ENCODE data around the gene NTF4. TPM values are rescaled to one million over a fixed set of nuclear protein-coding genes. Genes with fewer than 3 reads are reported as not detected.

NTF4 gene
- total RNA-seq, 1 donor, result not detected

DNA sequence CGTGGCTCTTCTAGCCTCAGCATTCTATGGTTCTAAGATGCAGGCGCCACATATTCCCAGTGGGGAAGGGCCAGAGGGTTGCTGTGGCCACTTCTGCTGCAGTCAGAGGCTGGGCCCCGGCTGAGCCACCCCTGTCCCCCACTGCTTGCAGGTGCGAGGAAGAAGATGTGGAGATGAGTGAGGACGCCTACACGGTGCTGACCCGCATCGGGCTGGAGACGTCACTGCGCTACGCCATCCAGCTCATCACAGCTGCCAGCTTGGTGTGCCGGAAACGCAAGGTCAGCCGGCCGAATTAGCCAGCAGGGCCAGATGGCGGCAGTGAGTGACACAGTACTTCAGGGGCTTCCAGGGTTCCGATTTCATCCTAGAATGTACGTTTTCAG lies 49.8 kb downstream of the NTF4 start:
- Histone ChIP-seq H3K4me2 (ENCODE audit: insufficient read depth, low read length) (no peak overlapping the region), H3K4me1 (ENCODE audit: insufficient read depth, low read length) (peaks cover 15% of the 10 kb centered on the region), H4K20me1 (ENCODE audit: insufficient read depth, low read length) (no peaks in the 10 kb centered on the region), H3K79me2 (ENCODE audit: insufficient read depth, low read length) (no peaks in the 10 kb centered on the region), H3K9me3 (ENCODE audit: low read depth, low read length) (no peaks in the 10 kb centered on the region), H3K27me3 (ENCODE audit: insufficient read depth, low read length) (no peaks in the 10 kb centered on the region), H3K36me3 (ENCODE audit: insufficient read depth, low read length) (peaks cover 33% of the 10 kb centered on the region), H2AFZ (ENCODE audit: low read length) (no peak overlapping the region), H3K4me3 (ENCODE audit: insufficient read depth, low read length) (no peak overlapping the region), H3K27ac (ENCODE audit: low read depth, low read length) (no peak overlapping the region)
- TF ChIP-seq, protein P1, sequence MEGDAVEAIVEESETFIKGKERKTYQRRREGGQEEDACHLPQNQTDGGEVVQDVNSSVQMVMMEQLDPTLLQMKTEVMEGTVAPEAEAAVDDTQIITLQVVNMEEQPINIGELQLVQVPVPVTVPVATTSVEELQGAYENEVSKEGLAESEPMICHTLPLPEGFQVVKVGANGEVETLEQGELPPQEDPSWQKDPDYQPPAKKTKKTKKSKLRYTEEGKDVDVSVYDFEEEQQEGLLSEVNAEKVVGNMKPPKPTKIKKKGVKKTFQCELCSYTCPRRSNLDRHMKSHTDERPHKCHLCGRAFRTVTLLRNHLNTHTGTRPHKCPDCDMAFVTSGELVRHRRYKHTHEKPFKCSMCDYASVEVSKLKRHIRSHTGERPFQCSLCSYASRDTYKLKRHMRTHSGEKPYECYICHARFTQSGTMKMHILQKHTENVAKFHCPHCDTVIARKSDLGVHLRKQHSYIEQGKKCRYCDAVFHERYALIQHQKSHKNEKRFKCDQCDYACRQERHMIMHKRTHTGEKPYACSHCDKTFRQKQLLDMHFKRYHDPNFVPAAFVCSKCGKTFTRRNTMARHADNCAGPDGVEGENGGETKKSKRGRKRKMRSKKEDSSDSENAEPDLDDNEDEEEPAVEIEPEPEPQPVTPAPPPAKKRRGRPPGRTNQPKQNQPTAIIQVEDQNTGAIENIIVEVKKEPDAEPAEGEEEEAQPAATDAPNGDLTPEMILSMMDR (IDR thresholded peaks at IDR 0.05; ENCODE audit: extremely low read depth, low read depth, low read length), result no peak
- peak; percentile 58 for DNase-seq (ENCODE audit: insufficient read length, low spot score, missing footprints)

DNA sequence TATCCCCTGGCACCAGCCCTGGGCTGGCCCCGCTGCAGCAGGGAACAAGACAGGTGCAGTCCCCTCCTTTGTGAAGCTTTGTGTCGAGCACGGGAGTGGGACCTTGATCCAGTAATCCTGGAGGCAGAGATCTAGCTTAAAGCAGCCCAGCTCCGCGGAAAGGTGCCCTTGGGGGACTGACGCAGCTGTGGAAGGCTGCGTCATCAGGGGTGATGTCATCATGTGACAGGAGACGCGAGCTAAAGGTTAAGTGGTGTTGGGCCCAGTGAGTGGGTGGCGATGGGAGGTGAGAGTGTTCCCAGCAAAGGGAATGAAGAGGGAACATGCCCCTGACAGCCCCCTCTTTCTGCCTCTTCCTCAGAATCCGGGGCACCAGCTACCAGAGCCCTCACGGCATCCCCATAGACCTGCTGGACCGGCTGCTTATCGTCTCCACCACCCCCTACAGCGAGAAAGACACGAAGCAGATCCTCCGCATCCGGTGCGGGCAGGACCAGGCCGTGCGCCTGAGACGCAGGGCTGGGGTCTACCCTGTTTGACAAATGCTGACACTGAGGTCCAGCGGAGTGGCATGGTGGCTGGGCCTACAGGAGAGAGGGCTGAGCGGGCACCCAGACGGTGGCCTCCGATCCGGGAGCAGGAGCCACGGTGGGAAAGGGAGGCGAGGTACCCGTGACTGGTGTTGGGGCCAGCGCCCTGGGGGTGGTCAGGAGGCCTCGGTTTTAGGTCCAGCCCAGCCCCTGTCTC lies 50.3 kb downstream of the NTF4 start:
- peaks cover 38% of the 10 kb centered on the region for H3K36me3 ChIP-seq (ENCODE audit: insufficient read depth, low read length)

DNA sequence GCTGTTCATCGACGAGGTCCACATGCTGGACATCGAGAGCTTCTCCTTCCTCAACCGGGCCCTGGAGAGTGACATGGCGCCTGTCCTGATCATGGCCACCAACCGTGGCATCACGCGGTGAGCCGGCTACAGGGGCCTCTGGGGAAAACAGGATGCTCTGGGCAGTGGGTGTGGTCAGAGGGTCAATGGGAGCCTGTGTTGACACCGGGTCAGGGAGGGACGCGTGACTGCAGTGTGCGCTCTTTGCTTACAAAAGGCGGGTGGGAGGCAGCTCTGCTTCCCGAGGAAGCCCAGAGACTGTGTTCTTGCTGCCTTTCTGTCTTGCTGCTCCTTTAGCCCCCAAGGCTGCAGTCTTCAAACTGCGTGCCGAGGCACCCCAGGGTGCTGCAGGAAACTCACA lies 53.4 kb downstream of the NTF4 start:
- DNase-seq (ENCODE audit: insufficient read length, low spot score, missing footprints), result peak; percentile 9
- Histone ChIP-seq H3K79me2 (ENCODE audit: insufficient read depth, low read length) (no peaks in the 10 kb centered on the region), H2AFZ (ENCODE audit: low read length) (no peak overlapping the region), H3K9me3 (ENCODE audit: low read depth, low read length) (no peaks in the 10 kb centered on the region), H3K27ac (ENCODE audit: low read depth, low read length) (no peak overlapping the region), H4K20me1 (ENCODE audit: insufficient read depth, low read length) (no peaks in the 10 kb centered on the region), H3K4me2 (ENCODE audit: insufficient read depth, low read length) (no peak overlapping the region), H3K27me3 (ENCODE audit: insufficient read depth, low read length) (no peaks in the 10 kb centered on the region), H3K4me3 (ENCODE audit: insufficient read depth, low read length) (no peak overlapping the region), H3K4me1 (ENCODE audit: insufficient read depth, low read length) (no peaks in the 10 kb centered on the region), H3K36me3 (ENCODE audit: insufficient read depth, low read length) (peaks cover 51% of the 10 kb centered on the region)
- TF ChIP-seq, protein P1 (IDR thresholded peaks at IDR 0.05; ENCODE audit: extremely low read depth, low read depth, low read length), result no peak

More for the DNA sequence above, 50.3 kb downstream of the NTF4 start:
- Histone ChIP-seq H3K27ac (ENCODE audit: low read depth, low read length) (peak overlapping the region; percentile 30), H3K79me2 (ENCODE audit: insufficient read depth, low read length) (no peaks in the 10 kb centered on the region), H3K4me2 (ENCODE audit: insufficient read depth, low read length) (no peak overlapping the region), H3K27me3 (ENCODE audit: insufficient read depth, low read length) (no peaks in the 10 kb centered on the region), H3K4me3 (ENCODE audit: insufficient read depth, low read length) (no peak overlapping the region), H2AFZ (ENCODE audit: low read length) (no peak overlapping the region), H3K9me3 (ENCODE audit: low read depth, low read length) (no peaks in the 10 kb centered on the region), H3K4me1 (ENCODE audit: insufficient read depth, low read length) (peaks cover 14% of the 10 kb centered on the region), H4K20me1 (ENCODE audit: insufficient read depth, low read length) (no peaks in the 10 kb centered on the region)
- TF ChIP-seq, protein P1 (IDR thresholded peaks at IDR 0.05; ENCODE audit: extremely low read depth, low read depth, low read length), result no peak
- peak; percentile 93 for DNase-seq (ENCODE audit: insufficient read length, low spot score, missing footprints)

Small RNA genes within 50 kb of the gene (small RNA-seq; reads per million reads assigned to genes)
- gene RN7SL708P, result not detected

Other genes starting within 250 kb of the NTF4 start
- gene HSD17B14, start 228.3 kb downstream of the NTF4 start, total RNA-seq, result 1.8 and 2.1 TPM in 2 replicates
- gene PLEKHA4, start 196.2 kb downstream of the NTF4 start, total RNA-seq, result 21.4 and 28.6 TPM in 2 replicates
- gene PPP1R15A, start 192.4 kb downstream of the NTF4 start, total RNA-seq, result 70.4 and 84.0 TPM in 2 replicates
- gene TULP2, start 166.1 kb downstream of the NTF4 start, total RNA-seq, result not detected in 2 replicates
- 242 and 300 TPM in 2 replicates for gene NUCB1, start 164.5 kb downstream of the NTF4 start, total RNA-seq
- gene DHDH, start 131.1 kb downstream of the NTF4 start, total RNA-seq, result 0.29 and 0.36 TPM in 2 replicates
- 78.4 and 78.9 TPM in 2 replicates for gene BAX, start 109.9 kb downstream of the NTF4 start, total RNA-seq
- gene FTL, start 99.5 kb downstream of the NTF4 start, total RNA-seq, result 3,966 and 4,197 TPM in 2 replicates
- 25.6 and 44.5 TPM in 2 replicates for gene GYS1, start 71.5 kb downstream of the NTF4 start, total RNA-seq
- 113 and 122 TPM in 2 replicates for gene RUVBL2, start 70.9 kb downstream of the NTF4 start, total RNA-seq
- gene LHB, start 47.7 kb downstream of the NTF4 start, total RNA-seq, result not detected in 2 replicates
- not detected in 2 replicates for gene CGB3, start 40.5 kb downstream of the NTF4 start, total RNA-seq
- gene CGB2, start 32.9 kb downstream of the NTF4 start, total RNA-seq, result not detected in 2 replicates
- gene CGB1, start 27.9 kb downstream of the NTF4 start, total RNA-seq, result 0.29 TPM in 1 of 2 replicates, not detected in the other
- not detected in 2 replicates for gene CGB5, start 21.0 kb downstream of the NTF4 start, total RNA-seq
- gene CGB8, start 15.7 kb downstream of the NTF4 start, total RNA-seq, result 0.29 TPM in 1 of 2 replicates, not detected in the other
- gene CGB7, start 7.1 kb downstream of the NTF4 start, total RNA-seq, result under 0.01 and 0.29 TPM in 2 replicates
- gene KCNA7, start 7.9 kb upstream of the NTF4 start, total RNA-seq, result not detected in 2 replicates
- gene SNRNP70, start 20.6 kb upstream of the NTF4 start, total RNA-seq, result 105 and 111 TPM in 2 replicates
- 5.6 and 6.2 TPM in 2 replicates for gene LIN7B, start 49.6 kb upstream of the NTF4 start, total RNA-seq
- 0.36 TPM in 1 of 2 replicates, not detected in the other for gene C19orf73, start 54.3 kb upstream of the NTF4 start, total RNA-seq
- 1.1 and 1.2 TPM in 2 replicates for gene PPFIA3, start 54.7 kb upstream of the NTF4 start, total RNA-seq
- not detected in 2 replicates for gene HRC, start 90.6 kb upstream of the NTF4 start, total RNA-seq
- 15.9 and 20.6 TPM in 2 replicates for gene TRPM4, start 93.0 kb upstream of the NTF4 start, total RNA-seq

All from osteoblast (primary cell).